ENCODE data around the gene TMSB15C. TPM values are rescaled to one million over a fixed set of nuclear protein-coding genes. Genes with fewer than 3 reads are reported as not detected.
"Not testable (repeated sequence)": the region's sequence is repeated elsewhere in the genome, so short reads cannot be mapped to it uniquely, and the experiment has no call there.

The TMSB15C gene
- polyA plus RNA-seq, 3 donors, result 10.3 to 16.7 (median 13.7) TPM

DNA sequence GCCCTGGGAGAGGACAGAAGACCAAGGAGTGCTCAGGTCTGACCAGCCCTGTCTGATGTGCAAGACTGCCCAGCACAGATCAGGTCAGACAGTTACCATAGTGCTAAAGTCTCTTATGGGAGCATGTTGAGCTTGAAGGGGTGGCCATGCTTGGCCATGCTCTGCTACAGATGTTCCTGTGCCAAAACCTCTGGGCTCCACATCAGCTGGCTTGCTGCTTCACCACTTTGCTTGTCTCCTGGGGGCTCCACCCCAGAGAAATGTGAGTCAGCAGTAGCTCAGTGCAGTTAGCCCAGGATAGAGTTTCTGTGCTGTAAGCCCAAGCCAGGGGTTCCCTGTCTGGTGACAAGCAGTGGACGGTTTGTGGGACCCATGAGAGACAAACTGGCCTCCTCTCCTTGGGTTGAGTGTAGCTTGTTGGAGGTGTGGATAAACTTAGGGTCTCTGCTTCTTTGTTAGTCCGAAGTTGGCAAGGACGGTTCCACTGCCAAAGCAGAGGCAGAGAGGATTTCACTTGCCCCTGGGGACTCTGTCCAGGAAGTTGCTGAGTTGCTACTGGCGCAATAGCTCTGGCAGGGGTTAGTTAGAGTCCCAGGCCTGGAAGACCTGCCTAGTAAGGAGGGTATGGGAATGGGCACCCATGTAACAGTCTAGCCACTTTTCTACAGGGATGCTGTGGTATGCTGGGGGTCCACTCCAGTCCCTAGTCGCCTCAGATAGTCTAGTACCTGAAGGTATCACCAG lies 8.7 kb upstream of the TMSB15C start:
- no peak for DNase-seq (ENCODE audit: extremely low read depth in 1 of 11, low read depth in 9 of 11, low spot score in 4 of 11)

DNA sequence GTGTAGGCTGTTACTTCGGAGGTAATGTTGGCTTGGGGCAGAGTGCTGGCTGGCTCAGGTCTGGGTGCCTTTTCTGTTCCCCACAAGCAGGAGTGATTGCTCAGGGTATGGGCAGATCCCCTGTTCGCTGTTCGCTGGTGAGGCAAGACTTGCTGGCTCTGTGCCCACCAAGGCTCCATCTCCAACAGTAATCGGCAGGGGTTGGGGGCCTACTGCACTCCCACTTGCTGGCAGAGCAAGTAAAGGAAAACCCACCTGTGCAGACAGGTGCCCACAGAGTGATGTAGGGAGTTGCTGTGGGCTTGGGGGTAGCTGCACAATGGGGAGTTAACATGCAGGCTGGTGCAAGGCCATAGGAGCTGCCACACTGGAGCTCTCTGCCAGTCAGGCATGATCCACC lies 8.0 kb upstream of the TMSB15C start:
- no peak for DNase-seq (ENCODE audit: extremely low read depth in 1 of 11, low read depth in 9 of 11, low spot score in 4 of 11)

DNA sequence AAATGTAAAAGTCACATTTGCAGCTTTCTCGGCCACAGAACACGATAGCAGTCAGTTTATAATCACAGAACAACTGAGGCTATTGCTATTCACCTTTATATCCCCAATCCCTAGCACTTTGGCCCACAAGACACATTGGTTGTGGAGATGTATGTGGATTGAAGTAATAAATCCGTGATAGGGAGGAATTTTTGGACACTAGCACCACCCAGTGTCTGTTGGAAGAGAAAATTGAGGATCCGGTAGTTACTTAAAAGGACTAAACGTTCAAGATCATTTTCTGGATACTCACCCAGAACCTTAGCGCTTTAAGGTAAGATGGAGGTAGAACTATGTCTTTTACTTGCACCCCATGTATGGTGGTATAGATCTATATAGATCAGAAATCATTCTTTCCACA lies 1.8 kb upstream of the TMSB15C start:
- DNase-seq (ENCODE audit: extremely low read depth in 1 of 11, low read depth in 9 of 11, low spot score in 4 of 11), result not testable (repeated sequence)

DNA sequence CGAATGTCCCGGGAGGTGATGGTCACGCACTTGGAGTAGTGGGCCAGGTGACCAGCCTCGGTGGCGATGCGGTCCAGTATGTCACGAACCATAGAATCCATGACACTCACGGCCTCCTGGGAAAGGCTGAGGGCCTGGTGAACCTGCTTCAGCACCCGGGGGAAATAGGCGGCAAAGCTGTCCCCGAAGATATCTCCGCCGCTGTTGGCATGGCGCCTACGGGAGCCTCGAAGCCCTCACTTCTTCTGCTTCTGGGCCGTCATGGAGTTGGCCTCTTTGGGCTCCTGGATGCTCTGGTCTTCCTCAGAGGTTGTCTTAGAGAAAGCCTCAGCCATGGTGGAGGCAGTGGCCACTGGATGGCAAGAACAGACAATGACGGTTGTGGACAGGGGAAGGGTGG lies 13.4 kb downstream of the TMSB15C start:
- DNase-seq (ENCODE audit: extremely low read depth in 1 of 11, low read depth in 9 of 11, low spot score in 4 of 11), result not testable (repeated sequence)

DNA sequence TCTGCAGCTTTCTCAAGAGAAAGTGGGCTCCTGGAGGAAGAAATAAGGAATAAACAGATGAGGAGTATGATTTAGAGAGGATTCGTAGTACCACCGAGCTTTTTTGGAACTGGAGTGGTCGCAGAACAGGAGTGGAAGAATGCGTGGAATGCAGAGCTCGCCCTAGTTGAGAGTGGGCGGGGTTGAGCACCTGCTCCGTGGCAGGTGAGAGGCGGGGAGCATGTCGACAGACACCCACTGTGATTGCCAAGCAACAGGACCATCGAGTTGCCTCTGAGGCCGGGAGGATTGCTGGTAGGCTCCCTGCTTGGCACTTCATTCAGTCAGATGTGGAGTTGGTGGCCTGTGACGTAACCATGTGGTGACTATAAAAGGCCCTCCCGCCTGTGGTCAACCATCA lies 21.1 kb downstream of the TMSB15C start:
- DNase-seq (ENCODE audit: extremely low read depth in 1 of 11, low read depth in 9 of 11, low spot score in 4 of 11), result not testable (repeated sequence)

DNA sequence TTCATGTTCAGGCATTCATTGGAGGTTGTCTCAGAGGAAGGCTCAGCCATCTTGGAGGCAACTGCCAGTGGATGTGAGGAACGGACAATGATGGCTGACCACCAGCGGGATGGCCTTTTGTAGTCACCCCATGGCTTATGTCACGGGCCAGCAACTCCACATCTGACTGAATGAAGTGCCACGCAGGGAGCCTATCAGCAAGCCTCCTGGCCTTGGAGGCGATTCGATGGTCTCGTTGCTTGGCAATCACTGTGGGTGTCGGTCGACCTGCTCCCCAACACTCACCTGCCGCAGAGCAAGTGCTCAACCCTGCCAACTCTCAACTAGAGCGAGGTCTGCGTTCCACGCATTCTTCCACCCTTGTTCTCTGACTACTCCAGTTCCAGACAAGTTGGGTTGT lies 28.9 kb downstream of the TMSB15C start:
- no peak for DNase-seq (ENCODE audit: extremely low read depth in 1 of 11, low read depth in 9 of 11, low spot score in 4 of 11)

DNA sequence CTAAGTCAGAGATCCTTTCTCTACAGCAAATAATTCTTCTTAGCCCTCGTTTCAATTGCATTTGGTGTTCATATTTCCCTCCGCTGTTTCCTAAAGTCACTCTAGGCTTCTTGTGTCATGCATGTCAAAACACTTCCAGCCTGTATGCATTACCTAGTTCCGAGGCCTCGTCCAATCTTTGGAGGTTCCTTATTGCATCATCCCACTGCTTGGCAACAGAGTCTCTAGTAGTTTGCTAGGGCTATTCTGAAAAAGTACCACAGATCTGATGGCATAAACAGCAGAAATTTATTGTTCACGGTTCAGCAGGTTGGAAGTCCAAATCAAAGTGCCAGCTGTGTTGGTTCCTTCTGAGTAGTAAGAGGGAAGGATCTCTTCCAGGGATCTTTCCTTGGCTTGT lies 30.4 kb downstream of the TMSB15C start:
- DNase-seq (ENCODE audit: extremely low read depth in 1 of 11, low read depth in 9 of 11, low spot score in 4 of 11), result no peak

DNA sequence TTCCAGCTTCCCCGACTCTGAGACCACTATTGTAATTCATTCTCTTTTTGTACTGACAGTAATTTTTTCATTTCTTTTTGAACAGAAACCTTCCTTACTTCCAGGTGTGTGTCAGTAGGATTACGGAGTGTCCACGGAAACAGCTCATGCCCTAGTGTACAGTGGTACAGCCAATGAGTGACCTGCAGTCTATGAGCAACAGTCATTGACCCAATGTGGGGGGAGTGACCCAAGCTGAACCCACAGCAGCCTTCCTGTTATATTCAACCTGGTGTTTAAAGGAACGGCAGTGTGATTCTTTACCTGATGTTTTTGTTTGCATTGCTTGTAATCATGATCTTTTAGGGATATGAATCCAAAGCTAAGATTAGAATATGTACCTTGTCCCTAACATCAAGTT lies 35.0 kb downstream of the TMSB15C start:
- DNase-seq (ENCODE audit: extremely low read depth in 1 of 11, low read depth in 9 of 11, low spot score in 4 of 11), result no peak

DNA sequence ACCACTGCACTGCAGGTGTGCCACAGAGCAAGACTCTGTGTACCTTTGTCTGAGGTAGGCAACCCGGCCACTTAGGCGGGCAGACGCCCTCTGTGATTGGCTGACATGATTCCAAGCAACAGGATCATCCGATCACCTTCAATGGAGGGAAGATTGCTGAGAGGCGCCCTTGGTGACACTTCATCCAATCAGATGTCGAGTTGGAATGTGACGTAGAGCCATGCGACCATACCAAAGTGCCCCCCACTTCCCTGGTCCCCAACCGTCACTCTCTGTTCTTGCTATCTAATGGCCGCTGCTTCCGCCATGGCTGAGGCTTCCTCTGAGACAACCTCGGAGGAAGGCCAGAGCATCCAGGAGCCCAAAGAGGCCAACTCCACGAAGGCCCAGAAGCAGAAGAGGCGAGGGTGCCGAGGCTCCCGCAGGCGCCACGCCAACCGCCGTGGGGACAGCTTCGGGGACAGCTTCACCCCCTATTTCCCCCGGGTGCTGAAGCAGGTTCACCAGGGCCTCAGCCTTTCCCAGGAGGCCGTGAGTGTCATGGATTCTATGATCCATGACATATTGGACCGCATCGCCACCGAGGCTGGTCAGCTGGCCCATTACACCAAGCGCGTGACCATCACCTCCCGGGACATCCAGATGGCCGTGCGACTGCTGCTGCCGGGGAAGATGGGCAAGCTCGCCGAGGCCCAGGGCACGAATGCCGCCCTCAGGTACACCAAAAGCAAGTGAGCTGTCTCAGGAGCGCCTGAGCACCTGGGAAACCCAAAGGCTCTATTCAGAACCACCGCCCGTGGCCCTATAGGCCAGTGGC lies 36.1 kb downstream of the TMSB15C start, which contains the start of gene H2BW2:
Gene H2BW2, plus strand, starts transcription at position 268 of the 817 bp plus-strand sequence. Its CDS starts 39 bp downstream, at position 307.
- no peak for DNase-seq (ENCODE audit: extremely low read depth in 1 of 11, low read depth in 9 of 11, low spot score in 4 of 11)

Other genes starting within 250 kb of the TMSB15C start
- gene RAB9B, start 244.0 kb downstream of the TMSB15C start, polyA plus RNA-seq (ENCODE audit: insufficient read length in 3 of 3), result 1 to 10 TPM; 2.3 to 2.6 (median 2.4) TPM
- gene TMSB15B, start 113.6 kb downstream of the TMSB15C start, polyA plus RNA-seq (ENCODE audit: insufficient read length in 3 of 3), result 10 to 100 TPM; 18.9 to 30.0 (median 22.6) TPM
- gene H2BW1, start 62.5 kb downstream of the TMSB15C start, polyA plus RNA-seq (ENCODE audit: insufficient read length in 3 of 3), result not detected
- gene H2BW2, start 36.3 kb downstream of the TMSB15C start, polyA plus RNA-seq (ENCODE audit: insufficient read length in 3 of 3), result under 1 TPM; 0.37 to 0.98 (median 0.91) TPM
- gene ZCCHC18, start 36.3 kb upstream of the TMSB15C start, polyA plus RNA-seq (ENCODE audit: insufficient read length in 3 of 3), result 1 to 10 TPM; 4.3 to 5.1 (median 4.9) TPM
- gene SLC25A53, start 80.8 kb upstream of the TMSB15C start, polyA plus RNA-seq (ENCODE audit: insufficient read length in 3 of 3), result 10 to 100 TPM in 2 of 3 donors, 1 to 10 TPM in 1; 9.7 to 13.8 (median 10.1) TPM
- 10 to 100 TPM; 36.3 to 43.1 (median 41.8) TPM for gene FAM199X, start 90.2 kb upstream of the TMSB15C start, polyA plus RNA-seq (ENCODE audit: insufficient read length in 3 of 3)
- gene ESX1, start 178.7 kb upstream of the TMSB15C start, polyA plus RNA-seq (ENCODE audit: insufficient read length in 3 of 3), result not detected

Data from renal cortex interstitium (tissue), 11 donors.